Choroid plexus epithelial cell (primary cell): ENCODE results near the gene CABCOCO1.
A peak's percentile ranks its signal among the peaks of the same experiment; 100 is the strongest.

Source experiments
- DNase-seq: peaks from one replicate; pipeline ENCODE4 v3.0.0-alpha.2; 2010; ENCODE audit warnings: low read depth
- H3K4me3 ChIP-seq: 2 replicates; pipeline ENCODE4 v1.5.1; 2011; ENCODE audit warnings: low read depth, mild to moderate bottlenecking, control low read depth, low read length, moderate library complexity
- CTCF ChIP-seq: conservative IDR thresholded peaks from 2 replicates; pipeline ENCODE4 v1.5.1; 2011; ENCODE audit warnings: low read depth, mild to moderate bottlenecking, control low read depth, inconsistent platforms, low read length, moderate library complexity

Gene CABCOCO1

GRCh38 chr10:61746377-61746776 lies 83.6 kb downstream of the CABCOCO1 start:
- DNase-seq = no peak
- no peak for TF ChIP-seq CTCF
- no peak overlapping the region for H3K4me3 ChIP-seq

DNA sequence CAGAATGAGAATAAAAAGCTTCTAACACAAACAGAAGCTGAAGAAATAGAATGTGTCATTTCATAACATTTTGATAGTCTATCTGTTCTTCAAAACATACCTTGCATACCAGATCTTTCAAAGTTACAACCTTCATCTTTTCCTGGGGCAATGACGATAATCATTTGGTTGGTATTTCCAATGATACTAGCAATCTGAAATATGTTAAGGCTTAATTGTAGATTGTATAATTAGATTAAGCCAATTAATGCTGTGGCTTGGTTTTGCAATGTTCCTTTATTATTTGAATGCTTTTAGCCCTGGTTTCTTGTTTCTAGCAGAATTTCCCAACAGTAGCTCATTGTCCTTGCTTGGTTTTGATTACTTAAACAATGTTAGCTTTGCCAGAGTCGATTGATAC lies 84.6 kb downstream of the CABCOCO1 start:
- H3K4me3 ChIP-seq = no peak overlapping the region
- no peak for TF ChIP-seq CTCF
- peak; percentile 32 for DNase-seq

GRCh38 chr10:61749291-61749690 lies 86.6 kb downstream of the CABCOCO1 start:
- no peak for TF ChIP-seq CTCF
- no peak overlapping the region for H3K4me3 ChIP-seq
- no peak for DNase-seq

DNA sequence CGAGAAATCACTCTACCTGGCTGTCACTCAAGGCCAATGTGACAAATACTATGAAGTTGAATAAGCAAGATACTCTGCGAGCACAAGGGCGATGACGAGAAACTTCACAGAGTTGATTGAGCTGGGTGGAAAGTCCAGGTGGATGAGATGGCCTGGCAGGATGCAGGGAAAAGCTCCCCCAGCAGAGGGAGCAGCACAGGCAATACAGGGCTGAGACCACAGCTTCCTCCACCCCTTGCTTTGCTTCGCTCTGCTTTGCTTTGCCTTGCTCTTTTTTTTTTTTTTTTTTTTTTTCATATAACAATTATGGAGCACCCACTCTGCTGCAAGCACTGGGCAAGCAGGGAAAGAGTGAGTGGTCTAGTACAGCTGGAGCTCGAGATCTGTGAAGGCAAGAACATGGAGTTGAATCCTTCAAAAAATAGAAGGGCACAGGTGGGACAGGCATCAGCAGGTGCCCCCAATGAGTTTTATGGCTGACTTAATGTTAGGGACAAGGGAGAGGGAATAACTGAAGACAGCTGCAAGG lies 88.3 kb downstream of the CABCOCO1 start:
- peak; percentile 90 for DNase-seq
- H3K4me3 ChIP-seq = no peak overlapping the region

DNA sequence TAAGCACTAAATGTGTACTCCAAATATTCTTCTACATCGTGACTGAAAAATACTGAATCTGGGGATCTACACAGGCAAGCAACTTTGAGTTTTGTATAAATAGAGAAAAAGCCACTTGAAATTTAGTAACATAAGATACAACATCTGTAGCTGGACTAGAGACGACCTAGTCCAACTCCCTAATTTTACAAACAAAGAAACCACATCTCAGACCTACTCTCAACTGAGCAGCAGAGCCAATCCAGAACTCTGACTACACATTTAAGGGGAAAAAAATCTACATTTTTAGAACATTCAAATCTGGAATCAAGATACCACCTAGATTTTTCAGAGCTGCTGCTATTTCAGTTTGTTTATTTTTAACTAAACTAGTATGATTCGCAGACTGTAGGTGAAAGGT lies 88.9 kb downstream of the CABCOCO1 start:
- TF ChIP-seq CTCF = no peak
- DNase-seq = no peak
- H3K4me3 ChIP-seq = no peak overlapping the region

More for the DNA sequence above, 88.3 kb downstream of the CABCOCO1 start:
- TF ChIP-seq CTCF = peak; percentile 95

DNA sequence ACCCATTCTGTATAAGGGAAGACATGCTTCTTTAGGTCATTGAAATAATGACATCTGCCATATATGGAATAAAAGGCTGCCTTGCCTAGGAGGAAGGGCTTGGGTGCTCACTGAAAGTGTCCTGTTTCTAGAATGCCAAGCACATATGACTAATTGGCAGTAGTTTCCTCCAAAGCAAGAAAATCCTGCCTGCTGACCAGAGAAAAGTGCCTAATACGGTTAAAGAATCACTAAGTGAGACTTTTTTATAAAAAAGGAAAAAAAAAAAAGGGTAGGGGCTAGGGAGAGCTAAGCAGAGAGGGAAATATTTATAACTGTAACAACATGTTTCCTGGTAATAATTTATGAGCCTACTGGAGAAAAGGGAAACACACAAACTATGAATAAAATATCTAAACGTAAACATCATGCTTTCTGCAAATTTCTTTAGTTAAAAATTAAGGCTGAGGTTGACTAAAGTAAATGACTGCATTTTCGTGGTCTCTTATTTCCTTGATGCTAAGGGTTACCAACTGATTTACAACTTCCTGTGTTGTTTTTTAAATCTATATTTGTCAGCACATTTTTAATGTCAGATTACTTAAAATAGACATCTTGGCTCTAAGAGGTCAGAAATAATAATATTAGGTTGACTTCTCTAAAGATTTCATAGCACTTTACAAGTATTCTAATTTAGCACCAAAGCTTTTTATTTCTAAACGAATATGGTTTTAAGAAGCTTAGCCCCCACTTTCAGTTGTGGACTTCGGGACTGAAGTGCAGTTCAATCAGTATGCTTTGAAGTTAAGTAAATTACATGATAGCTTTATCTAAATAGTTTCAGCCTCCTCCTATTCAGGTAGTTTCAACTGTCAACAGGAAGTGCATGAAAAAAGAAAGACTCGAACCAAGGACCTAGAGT lies 89.6 kb downstream of the CABCOCO1 start:
- no peak for TF ChIP-seq CTCF
- peak; percentile 57 for DNase-seq
- H3K4me3 ChIP-seq = no peak overlapping the region
